ENCODE data around the gene PLA2G2F.
"Not testable (repeated sequence)": the region's sequence is repeated elsewhere in the genome, so short reads cannot be mapped to it uniquely, and the experiment has no call there.

The PLA2G2F gene

GRCh38 chr1:20115479-20115878 lies 23.6 kb upstream of the PLA2G2F start:
- no peak for DNase-seq

GRCh38 chr1:20115916-20116315 lies 23.2 kb upstream of the PLA2G2F start:
- no peak for DNase-seq

DNA sequence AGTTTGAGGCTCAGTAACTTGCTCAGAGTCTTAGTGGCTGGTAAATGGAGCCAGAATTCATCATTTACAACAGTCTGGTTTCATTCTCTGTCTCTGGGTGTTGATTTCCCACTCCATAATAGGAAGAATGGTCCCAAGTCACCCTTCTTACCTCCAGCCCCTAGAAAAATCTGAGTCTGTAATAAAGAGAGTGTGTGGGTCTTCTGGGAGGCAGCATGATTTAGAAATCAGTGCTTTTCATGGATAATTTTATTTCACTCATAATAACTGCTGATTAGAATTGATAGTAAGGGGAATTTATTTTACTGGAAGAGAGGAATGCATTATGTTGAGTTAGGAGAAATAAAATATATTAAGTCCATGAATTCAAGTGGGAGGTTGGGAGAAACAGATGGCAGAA lies 21.9 kb upstream of the PLA2G2F start:
- DNase-seq = no peak

DNA sequence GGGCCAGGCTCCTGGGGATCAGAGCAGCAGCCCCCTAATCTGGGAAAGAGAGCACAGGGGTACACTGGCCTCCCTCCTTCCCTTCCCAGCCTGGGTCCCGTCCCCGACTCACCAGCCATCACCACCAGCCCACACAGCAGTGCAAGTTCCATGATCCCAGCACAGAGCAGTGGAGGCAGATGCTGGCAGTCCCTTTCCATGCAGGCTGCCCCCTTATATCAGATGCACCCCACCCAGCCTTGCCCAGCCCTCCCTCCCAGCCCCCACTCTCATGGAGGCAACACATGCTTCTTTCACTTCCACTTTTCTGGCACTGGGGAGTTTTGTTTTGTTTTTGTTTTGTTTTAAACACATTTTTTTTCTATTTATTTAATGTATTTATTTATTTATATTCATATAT lies 19.8 kb upstream of the PLA2G2F start, which contains the start of gene PLA2G2D:
PLA2G2D (minus strand) TSS at position 190 of the 400 bp plus-strand sequence; CDS start at position 152, 38 bp downstream.
- no peak for DNase-seq

GRCh38 chr1:20120796-20121195 lies 18.3 kb upstream of the PLA2G2F start:
- no peak for DNase-seq

DNA sequence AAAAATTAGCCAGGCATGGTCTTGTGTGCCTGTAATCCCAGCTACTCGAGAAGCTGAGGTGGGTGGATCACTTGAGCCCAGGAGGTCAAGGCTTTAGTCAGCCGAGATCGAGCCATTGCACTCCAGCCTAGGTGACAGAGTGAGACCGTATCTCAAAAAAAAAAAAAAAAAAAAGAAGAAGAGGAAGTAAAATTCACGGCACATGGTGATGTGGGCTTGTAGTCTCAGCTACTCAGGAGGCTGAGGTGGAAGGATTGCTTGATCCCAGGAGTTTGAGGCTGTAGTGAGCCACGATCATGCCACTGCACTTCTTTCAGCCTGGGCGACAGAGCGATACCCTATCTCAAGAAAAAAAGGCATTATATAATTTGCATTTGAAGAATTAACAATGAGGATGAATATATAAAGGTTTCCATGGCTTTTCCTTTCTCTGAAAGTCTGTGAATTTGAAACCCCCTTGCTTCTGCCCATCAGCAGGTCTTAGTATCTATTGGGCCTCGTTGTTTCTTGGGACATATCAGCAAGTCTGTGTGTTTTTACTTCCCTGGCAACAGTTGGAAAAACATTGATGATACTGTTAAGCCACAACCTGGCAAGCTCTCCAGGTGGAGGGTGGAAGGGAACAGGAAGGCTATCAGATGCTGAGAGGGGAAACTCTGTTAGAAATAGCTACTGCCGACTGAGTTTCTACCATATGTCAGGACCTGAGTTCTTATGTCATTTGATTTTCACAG lies 15.2 kb upstream of the PLA2G2F start:
- DNase-seq = no peak

GRCh38 chr1:20124456-20125057 lies 14.6 kb upstream of the PLA2G2F start:
- DNase-seq = no peak

GRCh38 chr1:20125100-20125499 lies 14.0 kb upstream of the PLA2G2F start:
- no peak for DNase-seq

DNA sequence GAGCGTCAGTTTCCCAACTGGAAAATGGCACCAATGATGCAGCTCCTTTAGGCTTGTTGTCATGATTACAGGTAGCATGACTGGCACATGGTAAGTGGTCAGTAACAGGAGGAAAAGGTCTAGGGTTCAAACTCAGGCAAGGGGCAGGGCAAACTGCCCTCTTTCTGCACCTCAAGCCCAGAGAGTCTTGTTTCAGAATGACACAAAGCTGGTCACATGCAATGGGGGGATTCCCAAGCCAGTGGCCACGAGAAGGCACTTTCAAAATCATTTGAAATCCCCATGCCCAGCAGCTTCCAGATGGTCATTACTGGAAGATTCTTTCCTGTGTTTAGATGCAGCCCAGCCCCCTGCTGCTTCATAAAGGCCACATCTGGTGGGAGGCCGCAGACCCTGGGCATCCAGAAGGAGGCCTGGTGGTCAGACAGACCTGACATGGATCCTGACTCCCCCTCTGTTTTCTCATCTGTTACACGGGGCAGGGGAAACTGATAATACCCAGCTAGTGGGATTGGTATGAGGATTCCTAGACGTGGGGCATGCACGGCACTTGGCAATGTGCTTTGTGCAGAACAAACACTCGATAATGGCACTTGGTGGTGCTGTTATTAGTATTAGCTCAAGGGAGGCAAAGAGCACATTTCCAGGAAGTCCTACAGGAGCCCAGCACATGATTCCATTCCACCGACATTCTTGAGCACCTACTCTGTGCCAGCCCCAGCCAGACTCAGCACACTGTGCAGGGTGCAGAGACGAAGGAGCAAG lies 12.9 kb upstream of the PLA2G2F start:
- DNase-seq = no peak

- DNase-seq = no peak
These were observed 12.2 kb upstream of the PLA2G2F start for GRCh38 chr1:20126806-20127440.

DNA sequence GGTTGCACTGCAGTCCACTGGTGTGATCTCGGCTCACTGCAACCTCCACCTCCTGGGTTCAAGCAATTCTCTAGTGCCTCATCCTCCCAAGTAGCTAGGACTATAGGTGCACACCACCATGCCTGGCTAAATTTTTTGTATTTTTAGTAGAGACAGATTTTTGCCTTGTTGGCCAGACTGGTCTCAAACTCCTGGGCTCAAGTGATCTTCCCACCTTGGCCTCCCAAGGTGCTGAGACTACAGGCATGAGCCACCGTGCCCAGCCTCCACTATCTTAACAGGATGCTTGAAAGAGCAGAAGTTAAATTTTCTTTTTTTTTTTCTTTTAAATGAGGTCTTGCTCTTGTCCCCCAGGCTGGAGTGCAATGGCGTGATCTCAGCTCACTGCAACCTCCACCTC lies 8.6 kb upstream of the PLA2G2F start:
- not testable (repeated sequence) for DNase-seq

DNA sequence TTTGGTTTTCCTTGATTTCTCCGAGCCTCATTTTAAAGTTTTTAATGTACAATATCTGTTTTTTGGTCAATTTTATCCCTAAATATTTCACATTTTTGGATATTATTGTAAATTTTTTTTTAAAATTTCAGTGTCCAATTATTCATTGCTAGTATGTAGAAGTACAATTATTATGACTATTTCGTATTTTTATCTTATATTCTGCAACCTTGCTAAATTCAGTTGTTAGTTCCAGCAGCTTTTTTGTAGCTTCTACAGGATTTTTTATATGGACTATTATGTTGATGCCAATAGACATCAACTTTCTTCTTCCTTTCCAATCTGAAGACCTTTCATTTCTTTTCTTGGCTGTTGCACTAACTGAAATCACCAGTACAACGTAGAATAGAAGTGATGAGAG lies 4.1 kb upstream of the PLA2G2F start:
- DNase-seq = no peak

DNA sequence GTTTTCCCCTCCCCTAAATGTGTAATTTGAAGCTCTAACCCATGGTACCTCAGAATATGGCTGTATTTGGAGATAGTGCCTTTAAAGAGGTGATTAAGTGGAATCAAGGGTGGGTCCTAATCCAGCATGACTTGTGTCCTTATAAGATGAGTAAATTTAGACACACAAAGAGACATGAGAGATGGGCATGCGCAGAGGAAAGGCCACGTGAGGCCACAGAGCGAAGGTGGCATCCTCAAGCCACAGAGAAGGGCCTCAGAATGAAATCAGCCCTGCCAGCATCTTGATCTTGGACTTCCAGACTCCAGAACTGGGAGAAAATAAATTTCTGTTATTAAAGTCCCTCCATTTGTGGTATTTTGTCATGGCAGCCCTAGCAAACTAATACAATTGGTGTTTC lies 2.9 kb upstream of the PLA2G2F start:
- DNase-seq = no peak

GRCh38 chr1:20137055-20137454 lies 2.1 kb upstream of the PLA2G2F start:
- no peak for DNase-seq

GRCh38 chr1:20137604-20138003 lies 1.5 kb upstream of the PLA2G2F start:
- no peak for DNase-seq

DNA sequence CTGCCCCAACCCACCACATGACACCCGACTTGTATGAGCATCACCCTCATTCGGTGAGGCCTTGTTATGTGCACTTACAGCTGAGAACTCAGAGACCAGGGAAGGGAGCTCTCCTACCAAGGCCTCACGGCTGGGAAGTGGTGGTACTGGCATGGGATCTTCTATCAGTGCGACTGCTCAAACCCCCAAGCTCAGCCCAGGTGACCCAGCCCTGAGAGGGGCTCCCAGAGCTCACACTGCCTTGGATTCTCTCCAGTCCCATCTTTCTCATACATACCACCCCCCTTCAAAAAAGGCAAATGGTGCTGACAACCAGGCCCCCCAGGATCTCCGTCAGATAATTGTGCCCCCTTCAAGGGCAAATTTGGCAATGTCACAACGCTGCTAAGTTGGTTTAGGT lies 777 bp upstream of the PLA2G2F start:
- DNase-seq = no peak

GRCh38 chr1:20139776-20140612 lies 871 bp downstream of the PLA2G2F start:
- DNase-seq = no peak

GRCh38 chr1:20141001-20141400 lies 1.9 kb downstream of the PLA2G2F start:
- DNase-seq = no peak

DNA sequence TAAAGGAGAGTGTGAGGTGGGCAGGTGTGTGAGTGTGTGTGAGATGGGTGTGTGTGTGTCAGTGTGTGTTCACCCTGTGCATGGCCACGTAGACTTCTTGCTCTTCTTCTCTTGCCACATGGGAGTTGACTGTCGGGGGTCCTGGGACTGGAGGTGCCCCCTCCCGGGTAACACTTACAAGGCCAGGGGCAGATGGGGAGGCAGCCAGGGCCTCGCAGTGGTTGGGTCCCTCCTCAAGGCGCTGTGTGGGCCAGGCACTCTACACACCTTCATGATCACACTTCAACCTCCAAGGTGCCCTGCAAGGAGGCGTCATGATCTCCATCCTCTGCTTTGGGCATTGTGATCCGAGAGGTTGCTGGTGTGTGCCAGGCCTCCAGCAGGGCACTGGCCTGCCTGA lies 2.3 kb downstream of the PLA2G2F start:
- DNase-seq = no peak

- no peak for DNase-seq
These were observed 3.0 kb downstream of the PLA2G2F start for GRCh38 chr1:20142001-20142710.

- DNase-seq = no peak
These were observed 4.2 kb downstream of the PLA2G2F start for GRCh38 chr1:20143318-20143717.

Measured in NCI-H2171 (cell line).